HCT116 (cell line): ENCODE data around the gene SLC9A7. TPM values are rescaled to one million over a fixed set of nuclear protein-coding genes. Genes with fewer than 3 reads are reported as not detected.

Experiments
- ATAC-seq: fragments of 200-7000 bp; cut with Tn5 transposase; 2 replicates; pipeline ENCODE4 v1.9.1; 2020; ENCODE audit warnings: mild to moderate bottlenecking, moderate library complexity
- BruUV-seq: library from RNA; stranded (reverse); fragments of 400-500 nt; replicated peaks from 2 replicates; lab custom pipeline; 2021; lab: Mats Ljungman, UMichigan
- CTCF ChIA-PET: fragments of 300-600 bp; sonication (Branson Sonifier 250); formaldehyde crosslinking; loops from one replicate; lab custom pipeline; 2021; ENCODE audit warnings: antibody characterized with exemption; lab: Charles Lee
- POLR2A ChIA-PET: fragments of 300-600, 350-600 bp; sonication (Branson Sonifier 250); formaldehyde crosslinking; loops from one replicate; lab custom pipeline; 2021; ENCODE audit warnings: antibody characterized with exemption; lab: Charles Lee
- RAD21 ChIA-PET, 2 experiments: fragments of 300-600 bp; sonication (Branson Sonifier 250); formaldehyde crosslinking; loops; one replicate each; lab custom pipeline; 2023; ENCODE audit warnings: low total read pairs in 2 of 2; ENCODE audit not compliant: uncharacterized antibody in 2 of 2, unreplicated experiment in 2 of 2, low non-redundant PET in 1 of 2; lab: Charles Lee
- DNase-seq: peaks from one replicate; pipeline ENCODE4 v3.0.0-alpha.2; 2010; ENCODE audit warnings: low read depth, low spot score
- H2AFZ ChIP-seq: fragments of 200-600 bp; shearing (Covaris generic), sonication (generic); 2 replicates; pipeline ENCODE4 v1.6.1; 2017; ENCODE audit warnings: low read depth, mixed run types, mixed read lengths, antibody characterized with exemption, low read length; ENCODE audit not compliant: poor library complexity, severe bottlenecking
- H3K27ac ChIP-seq: 2 replicates; pipeline ENCODE4 v1.5.1; 2012; ENCODE audit warnings: low read depth, low read length
- H3K27me3 ChIP-seq: fragments of 200-600 bp; sonication (generic); 2 replicates; pipeline ENCODE4 v1.6.1; 2016; ENCODE audit warnings: mixed run types, low read length, mixed read lengths; ENCODE audit not compliant: insufficient read depth
- H3K36me3 ChIP-seq, 2 experiments: fragments of 200-500 bp in 1 of 2; fragments of 200-600 bp in 1 of 2; sonication (Bioruptor generic) in 1 of 2; sonication (generic) in 1 of 2; 2 replicates each; pipeline versions ENCODE4 v1.5.1 to v1.6.1; 2014 to 2016; ENCODE audit warnings: low read length in 2 of 2, inconsistent platforms in 1 of 2, mixed read lengths in 1 of 2, mixed run types in 1 of 2; ENCODE audit not compliant: insufficient read depth in 2 of 2, control insufficient read depth in 1 of 2
- H3K4me1 ChIP-seq, 2 experiments: fragments of 200-600 bp in 1 of 2; sonication (generic) in 1 of 2; 2 replicates each; pipeline versions ENCODE4 v1.5.1 to v1.6.1; 2012 to 2017; ENCODE audit warnings: low read length in 2 of 2, inconsistent platforms in 1 of 2, mild to moderate bottlenecking in 1 of 2, mixed read lengths in 1 of 2, mixed run types in 1 of 2, moderate library complexity in 1 of 2; ENCODE audit not compliant: insufficient read depth in 2 of 2, control insufficient read depth in 1 of 2
- H3K4me2 ChIP-seq: fragments of 200-600 bp; sonication (generic); 2 replicates; pipeline ENCODE4 v1.6.1; 2017; ENCODE audit warnings: mixed run types, low read length, mixed read lengths
- H3K4me3 ChIP-seq, 2 experiments: fragments of 200-600 bp in 1 of 2; sonication (generic) in 1 of 2; replicated peaks in 1 of 2; 2 replicates each; pipeline ENCODE4 v1.5.1; 2011 to 2016; ENCODE audit warnings: low read length in 2 of 2, control low read depth in 1 of 2, low read depth in 1 of 2, mild to moderate bottlenecking in 1 of 2, mixed read lengths in 1 of 2, mixed run types in 1 of 2
- H3K79me2 ChIP-seq: fragments of 200-600 bp; sonication (generic); 2 replicates; pipeline ENCODE4 v1.6.1; 2017; ENCODE audit warnings: mild to moderate bottlenecking, mixed run types, low read length, moderate library complexity, mixed read lengths; ENCODE audit not compliant: insufficient read depth
- H3K9ac ChIP-seq: fragments of 200-600 bp; sonication (generic); 2 replicates; pipeline ENCODE4 v1.6.1; 2016; ENCODE audit warnings: low read length, mixed read lengths
- H3K9me2 ChIP-seq: fragments of 200-600 bp; sonication (generic), shearing (Covaris generic); 2 replicates; pipeline ENCODE4 v1.6.1; 2017; ENCODE audit warnings: mixed run types, mild to moderate bottlenecking, moderate library complexity; ENCODE audit not compliant: insufficient read depth
- H3K9me3 ChIP-seq, 2 experiments: fragments of 200-500 bp in 1 of 2; fragments of 200-600 bp in 1 of 2; sonication (Bioruptor generic) in 1 of 2; sonication (generic) in 1 of 2; 2 replicates each; pipeline ENCODE4 v1.6.1; 2014 to 2017; ENCODE audit warnings: low read length in 2 of 2, mixed read lengths in 2 of 2, inconsistent platforms in 1 of 2, low read depth in 1 of 2, mild to moderate bottlenecking in 1 of 2, mixed run types in 1 of 2, moderate library complexity in 1 of 2; ENCODE audit not compliant: control insufficient read depth in 1 of 2, insufficient read depth in 1 of 2
- H4K20me1 ChIP-seq: fragments of 200-600 bp; sonication (generic), shearing (Covaris generic); 2 replicates; pipeline ENCODE4 v1.6.1; 2017; ENCODE audit warnings: mixed run types, mild to moderate bottlenecking, moderate library complexity; ENCODE audit not compliant: insufficient read depth
- ATF3 ChIP-seq: IDR thresholded peaks from 2 replicates; pipeline ENCODE4 v1.6.1; 2012
- CTCF ChIP-seq, 3 experiments: fragments of 200-600 bp in 1 of 3; sonication (generic) in 1 of 3; IDR thresholded peaks in 2 of 3; conservative IDR thresholded peaks in 1 of 3; 2 replicates each; pipeline ENCODE4 v1.5.1; 2012 to 2017; ENCODE audit warnings: low read depth in 2 of 3, low read length in 2 of 3, antibody characterized with exemption in 1 of 3, borderline replicate concordance in 1 of 3, control low read depth in 1 of 3, mild to moderate bottlenecking in 1 of 3, mixed read lengths in 1 of 3, mixed run types in 1 of 3, moderate library complexity in 1 of 3; ENCODE audit not compliant: insufficient read depth in 1 of 3
- SIN3A ChIP-seq: IDR thresholded peaks from 2 replicates; pipeline ENCODE4 v1.6.1; 2012; ENCODE audit warnings: low read depth
- SP1 ChIP-seq: IDR thresholded peaks from 2 replicates; pipeline ENCODE4 v1.6.1; 2012; ENCODE audit warnings: low read depth
- ZBTB33 ChIP-seq: IDR thresholded peaks from 2 replicates; pipeline ENCODE4 v1.6.1; 2011; ENCODE audit warnings: mild to moderate bottlenecking, low read length, moderate library complexity; ENCODE audit not compliant: insufficient replicate concordance; ENCODE audit errors: extremely low read depth
- ZNF274 ChIP-seq: fragments of 200-500 bp; sonication (Bioruptor generic); IDR thresholded peaks from 2 replicates; pipeline ENCODE4 v1.6.1; 2014; ENCODE audit warnings: mild to moderate bottlenecking, low read depth, low read length, inconsistent platforms
- intact Hi-C: fragments of 100-400 bp; cut with micrococcal nuclease; formaldehyde crosslinking; loops from 2 replicates; pipeline ENCODE4 v1.10.0; 2022
- total RNA-seq: library from RNA; stranded (reverse); gene quantifications from one replicate; pipeline ENCODE4 v1.2.1, GENCODE V29; 2021; ENCODE audit not compliant: unreplicated experiment

SLC9A7 gene
- total RNA-seq, 1 experiment from 2014 or later = 18.6 TPM

- DNase-seq (no peak), ATAC-seq (no peak)
- Histone ChIP-seq H3K27me3 (no peaks in the 10 kb centered on the region), H3K36me3 (no peaks in the 10 kb centered on the region), H3K4me3 (no peak overlapping the region), H3K9me2 (no peaks in the 10 kb centered on the region), H2AFZ (no peak overlapping the region), H3K4me1 (peaks cover 7 to 15% of the 10 kb centered on the region in 2 experiments; a peak in 2 of 4 replicates), H3K4me2 (no peak overlapping the region), H3K9ac (no peak overlapping the region), H3K27ac (no peak overlapping the region), H3K9me3 (no peaks in the 10 kb centered on the region), H3K79me2 (0 out of 2 replicates have a peak, but pooled peaks cover 4% of the 10 kb centered on the region), H4K20me1 (no peaks in the 10 kb centered on the region)
- ChIA-PET RAD21 (no interaction called here), CTCF (no interaction called here), POLR2A (no interaction called here)
- no TSS peak for BruUV-seq
- TF ChIP-seq SP1 (no peak), CTCF (IDR thresholded peaks at IDR 0.05 in 2 of 3, conservative IDR thresholded peaks at IDR 0.05 in 1 of 3; ENCODE audit: borderline replicate concordance in 1 of 3, insufficient read depth in 1 of 3, low read depth in 2 of 3, low read length in 2 of 3) (no peak), ATF3 (no peak), ZNF274 (no peak), ZBTB33 (no peak), SIN3A (no peak)
- intact Hi-C loops = no loop called here
These were observed 45.0 kb downstream of the SLC9A7 start for GRCh38 chrX:46713672-46714490.
